Hepatocyte (in vitro differentiated cells): ENCODE data around the gene UPK2. TPM values are rescaled to one million over a fixed set of nuclear protein-coding genes. Genes with fewer than 3 reads are reported as not detected.

Experiments
- DNase-seq: peaks from one replicate; pipeline ENCODE4 v3.0.0-alpha.2; 2016; ENCODE audit warnings: low spot score
- H2AFZ ChIP-seq: fragments of 200-600 bp; sonication (generic); 2 replicates; pipeline ENCODE4 v1.6.0; 2016; ENCODE audit warnings: antibody characterized with exemption, mild to moderate bottlenecking
- H3K27ac ChIP-seq: fragments of 200-600 bp; sonication (generic); 2 replicates; pipeline ENCODE4 v1.5.1; 2016; ENCODE audit warnings: mild to moderate bottlenecking
- H3K27me3 ChIP-seq: fragments of 200-600 bp; sonication (generic); 2 replicates; pipeline ENCODE4 v1.6.1; 2016
- H3K36me3 ChIP-seq: fragments of 200-600 bp; sonication (generic); replicated peaks from 2 replicates; pipeline ENCODE4 v1.5.1; 2016; ENCODE audit warnings: low read depth; ENCODE audit not compliant: insufficient read depth
- H3K4me1 ChIP-seq: fragments of 200-600 bp; sonication (generic); 2 replicates; pipeline ENCODE4 v1.5.1; 2016; ENCODE audit warnings: mild to moderate bottlenecking, moderate library complexity; ENCODE audit not compliant: insufficient read depth
- H3K4me2 ChIP-seq: fragments of 200-600 bp; sonication (generic); 2 replicates; pipeline ENCODE4 v1.6.0; 2016
- H3K4me3 ChIP-seq: fragments of 200-600 bp; sonication (generic); 2 replicates; pipeline ENCODE4 v1.5.1; 2016; ENCODE audit warnings: mild to moderate bottlenecking
- H3K79me2 ChIP-seq: fragments of 200-600 bp; sonication (generic); 2 replicates; pipeline ENCODE4 v1.6.0; 2017; ENCODE audit warnings: mild to moderate bottlenecking
- H3K9me2 ChIP-seq: fragments of 200-600 bp; sonication (generic); replicated peaks from 2 replicates; pipeline ENCODE4 v1.6.0; 2017; ENCODE audit warnings: mild to moderate bottlenecking; ENCODE audit not compliant: insufficient read depth
- H3K9me3 ChIP-seq: fragments of 200-600 bp; sonication (generic); 2 replicates; pipeline ENCODE4 v1.5.1; 2016; ENCODE audit warnings: low read depth, mild to moderate bottlenecking
- H4K20me1 ChIP-seq: fragments of 200-600 bp; sonication (generic); 2 replicates; pipeline ENCODE4 v1.6.0; 2016; ENCODE audit warnings: mild to moderate bottlenecking; ENCODE audit not compliant: insufficient read depth, poor library complexity, severe bottlenecking
- EZH2 ChIP-seq: fragments of 200-600 bp; sonication (generic); IDR thresholded peaks from 2 replicates; pipeline ENCODE4 v1.6.1; 2016; ENCODE audit warnings: antibody characterized with exemption, mild to moderate bottlenecking, borderline replicate concordance
- EZH2phosphoT487 ChIP-seq: fragments of 200-600 bp; sonication (generic); IDR thresholded peaks from one replicate; pipeline ENCODE4 v1.6.1; 2018; ENCODE audit warnings: antibody characterized with exemption, mild to moderate bottlenecking, low read depth, moderate library complexity; ENCODE audit not compliant: unreplicated experiment, severe bottlenecking
- WGBS: methylation state at CpG from one replicate; pipeline ENCODE4 v1.1.6; 2016; ENCODE audit warnings: low lambda C conversion rate; ENCODE audit errors: missing lambda C conversion rate; 5-methylcytosine and 5-hydroxymethylcytosine counted together
- polyA plus RNA-seq: library from polyadenylated mRNA; unstranded; fragments of >200 nt; fragmentation: Nextera tagmentation; extraction: Ambion mirVana; gene quantifications from 2 replicates; pipeline ENCODE4 v1.2.1, GENCODE V29; 2016
- total RNA-seq: library from RNA; depleted of rRNA; stranded (reverse); fragments of >200 nt; gene quantifications from 2 replicates; pipeline ENCODE4 v1.2.3, GENCODE V29; 2014
- TF ChIP-seq, protein P1 (sequence below): fragments of 200-600 bp; sonication (generic); IDR thresholded peaks from 2 replicates; pipeline ENCODE4 v1.5.1; 2016; ENCODE audit warnings: antibody characterized with exemption, mild to moderate bottlenecking; ENCODE audit not compliant: poor library complexity

Gene UPK2
- total and polyA plus RNA-seq, 2 experiments from 2014 or later = 2.2 to 55.3 TPM

- Histone ChIP-seq H3K36me3 (no peaks in the 10 kb centered on the region), H3K9me3 (no peaks in the 10 kb centered on the region), H3K4me2 (no peak overlapping the region), H4K20me1 (no peaks in the 10 kb centered on the region), H3K79me2 (no peaks in the 10 kb centered on the region), H3K4me1 (no peaks in the 10 kb centered on the region), H3K27me3 (no peaks in the 10 kb centered on the region), H3K4me3 (no peak overlapping the region), H3K27ac (no peak overlapping the region), H3K9me2 (no peaks in the 10 kb centered on the region), H2AFZ (no peak overlapping the region)
- WGBS = 86% methylated on average over 2 of the region's 2 CpGs
- TF ChIP-seq, protein P1, sequence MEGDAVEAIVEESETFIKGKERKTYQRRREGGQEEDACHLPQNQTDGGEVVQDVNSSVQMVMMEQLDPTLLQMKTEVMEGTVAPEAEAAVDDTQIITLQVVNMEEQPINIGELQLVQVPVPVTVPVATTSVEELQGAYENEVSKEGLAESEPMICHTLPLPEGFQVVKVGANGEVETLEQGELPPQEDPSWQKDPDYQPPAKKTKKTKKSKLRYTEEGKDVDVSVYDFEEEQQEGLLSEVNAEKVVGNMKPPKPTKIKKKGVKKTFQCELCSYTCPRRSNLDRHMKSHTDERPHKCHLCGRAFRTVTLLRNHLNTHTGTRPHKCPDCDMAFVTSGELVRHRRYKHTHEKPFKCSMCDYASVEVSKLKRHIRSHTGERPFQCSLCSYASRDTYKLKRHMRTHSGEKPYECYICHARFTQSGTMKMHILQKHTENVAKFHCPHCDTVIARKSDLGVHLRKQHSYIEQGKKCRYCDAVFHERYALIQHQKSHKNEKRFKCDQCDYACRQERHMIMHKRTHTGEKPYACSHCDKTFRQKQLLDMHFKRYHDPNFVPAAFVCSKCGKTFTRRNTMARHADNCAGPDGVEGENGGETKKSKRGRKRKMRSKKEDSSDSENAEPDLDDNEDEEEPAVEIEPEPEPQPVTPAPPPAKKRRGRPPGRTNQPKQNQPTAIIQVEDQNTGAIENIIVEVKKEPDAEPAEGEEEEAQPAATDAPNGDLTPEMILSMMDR = no peak
- TF ChIP-seq EZH2 = no peak
- no peak for TF ChIP-seq EZH2phosphoT487
- DNase-seq = no peak
These were observed 17.9 kb downstream of the UPK2 start for GRCh38 chr11:118973985-118974384.

DNA sequence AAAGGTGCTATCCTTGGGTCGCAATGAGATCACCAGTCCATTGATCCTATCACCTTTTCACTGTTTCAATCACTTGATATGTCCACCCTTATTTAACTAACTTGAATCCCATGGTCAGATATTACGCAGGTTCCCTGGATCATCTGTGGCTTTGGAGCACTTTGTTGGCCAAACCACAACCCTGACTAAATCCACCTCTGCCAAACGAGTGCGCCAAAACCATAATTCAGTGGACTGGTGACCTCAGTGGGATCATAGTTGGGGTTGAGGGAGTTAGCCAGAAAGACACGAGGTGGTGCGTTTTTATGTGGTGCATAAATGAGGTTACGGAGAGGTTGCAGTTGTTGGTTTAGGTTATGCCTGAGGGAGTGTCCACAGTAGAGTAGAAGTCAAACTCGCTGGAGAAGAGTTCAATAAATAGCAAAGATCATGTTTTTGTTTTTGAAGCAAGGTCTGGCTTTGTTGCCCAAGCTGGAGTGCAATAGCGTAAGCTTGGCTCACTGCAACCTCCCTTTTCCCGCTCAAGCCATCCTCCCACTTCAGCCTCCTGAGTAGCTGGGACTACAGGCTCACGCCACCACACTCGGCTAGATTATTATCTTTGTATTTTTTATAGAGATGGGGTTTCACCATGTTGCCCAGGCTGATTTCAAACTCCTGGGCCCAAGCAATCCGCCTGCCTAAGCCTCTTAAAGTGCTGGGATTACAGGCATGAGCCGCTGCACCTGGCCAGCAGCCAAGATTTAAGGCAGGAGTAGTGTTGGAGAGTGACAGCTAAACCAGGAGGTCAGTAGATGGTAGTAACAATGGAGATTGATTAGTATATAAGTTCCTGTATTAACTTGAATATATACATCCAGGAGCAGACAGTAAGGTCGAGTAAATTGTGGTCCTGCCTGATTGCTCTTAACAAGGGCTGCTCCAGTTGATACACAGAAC is 19.9 kb downstream of the UPK2 start:
- WGBS = 78% methylated on average over 15 of the region's 15 CpGs
- no peak overlapping the region for H3K4me3 ChIP-seq

DNA sequence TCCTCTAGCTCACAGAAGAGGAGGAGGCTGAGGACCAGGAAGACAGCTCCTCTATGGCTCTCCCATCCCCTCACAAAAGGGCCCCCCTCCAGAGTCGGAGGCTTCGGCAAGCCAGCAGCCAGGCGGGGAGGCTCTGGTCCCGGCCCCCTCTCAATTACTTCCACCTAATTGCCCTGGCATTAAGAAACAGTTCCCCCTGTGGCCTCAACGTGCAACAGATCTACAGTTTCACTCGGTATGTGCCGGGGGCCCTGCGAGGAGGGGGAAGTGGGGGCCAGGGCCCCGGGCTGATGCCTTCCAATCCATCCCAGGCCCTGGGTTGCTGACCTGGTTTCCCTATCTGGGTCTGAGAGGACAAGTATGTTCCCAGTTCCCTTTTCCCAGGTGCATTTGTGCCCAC is 23.3 kb downstream of the UPK2 start:
- TF ChIP-seq EZH2 (no peak), EZH2phosphoT487 (no peak)
- TF ChIP-seq, protein P1 = no peak
- H3K36me3 ChIP-seq = no peaks in the 10 kb centered on the region
- no peak for DNase-seq
- H3K27ac ChIP-seq = no peak overlapping the region
- H2AFZ ChIP-seq = no peak overlapping the region
- H3K9me3 ChIP-seq = no peaks in the 10 kb centered on the region
- no peaks in the 10 kb centered on the region for H4K20me1 ChIP-seq
- H3K27me3 ChIP-seq = no peaks in the 10 kb centered on the region
- WGBS = 48% methylated on average over 9 of the region's 9 CpGs
- H3K4me1 ChIP-seq = no peaks in the 10 kb centered on the region
- H3K79me2 ChIP-seq = no peaks in the 10 kb centered on the region
- H3K4me3 ChIP-seq = no peak overlapping the region
- no peaks in the 10 kb centered on the region for H3K9me2 ChIP-seq
- no peak overlapping the region for H3K4me2 ChIP-seq

More for the DNA sequence above, 19.9 kb downstream of the UPK2 start:
- no peaks in the 10 kb centered on the region for H3K4me1 ChIP-seq
- H3K79me2 ChIP-seq = no peaks in the 10 kb centered on the region
- H3K36me3 ChIP-seq = no peaks in the 10 kb centered on the region
- H3K9me2 ChIP-seq = no peaks in the 10 kb centered on the region
- H2AFZ ChIP-seq = no peak overlapping the region
- TF ChIP-seq EZH2phosphoT487 (no peak), EZH2 (no peak)
- TF ChIP-seq, protein P1 = no peak
- H4K20me1 ChIP-seq = no peaks in the 10 kb centered on the region
- no peak overlapping the region for H3K4me2 ChIP-seq
- no peak overlapping the region for H3K27ac ChIP-seq
- DNase-seq = no peak
- H3K9me3 ChIP-seq = no peaks in the 10 kb centered on the region
- no peaks in the 10 kb centered on the region for H3K27me3 ChIP-seq
